Thoracic aorta endothelial cell (primary cell): ENCODE measurements around the gene ZFP30. TPM values are rescaled to one million over a fixed set of nuclear protein-coding genes. Genes with fewer than 3 reads are reported as not detected.

Experiments
- small RNA-seq: library from RNA; depleted of rRNA; stranded (forward); fragments of <200 nt; gene quantifications from one replicate; pipeline ENCODE3, GENCODE V24; 2012
- total RNA-seq: library from RNA; depleted of rRNA; stranded (reverse); fragments of >200 nt; gene quantifications from 2 replicates; pipeline ENCODE4 v1.2.3, GENCODE V29; 2012

The ZFP30 gene
- 16.9 and 19.9 TPM in 2 replicates for total RNA-seq

DNA sequence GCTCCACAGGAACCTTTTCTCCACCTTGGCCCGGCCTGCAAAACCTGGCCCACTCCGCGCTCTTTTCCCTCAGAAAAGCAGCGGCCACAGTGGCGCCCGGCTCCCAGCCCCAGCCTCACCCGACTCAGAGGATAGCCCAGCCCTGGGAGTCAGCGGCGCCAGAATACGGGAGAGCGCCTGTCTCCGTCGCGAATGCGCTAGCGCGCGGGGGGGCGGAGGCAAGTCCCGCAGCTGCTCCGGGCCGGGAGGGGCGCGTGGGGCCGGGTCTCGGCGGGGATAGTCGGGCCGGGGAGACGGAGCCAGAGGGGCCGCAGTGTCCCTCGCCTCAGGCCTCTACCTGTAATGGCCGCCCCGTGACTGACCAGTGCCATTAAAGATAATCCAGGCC lies at the start of gene ZFP30:
ZFP30 (minus strand) TSS at position 165 of the 388 bp plus-strand sequence. CDS start 7,643 bp downstream, outside the sequence.

DNA sequence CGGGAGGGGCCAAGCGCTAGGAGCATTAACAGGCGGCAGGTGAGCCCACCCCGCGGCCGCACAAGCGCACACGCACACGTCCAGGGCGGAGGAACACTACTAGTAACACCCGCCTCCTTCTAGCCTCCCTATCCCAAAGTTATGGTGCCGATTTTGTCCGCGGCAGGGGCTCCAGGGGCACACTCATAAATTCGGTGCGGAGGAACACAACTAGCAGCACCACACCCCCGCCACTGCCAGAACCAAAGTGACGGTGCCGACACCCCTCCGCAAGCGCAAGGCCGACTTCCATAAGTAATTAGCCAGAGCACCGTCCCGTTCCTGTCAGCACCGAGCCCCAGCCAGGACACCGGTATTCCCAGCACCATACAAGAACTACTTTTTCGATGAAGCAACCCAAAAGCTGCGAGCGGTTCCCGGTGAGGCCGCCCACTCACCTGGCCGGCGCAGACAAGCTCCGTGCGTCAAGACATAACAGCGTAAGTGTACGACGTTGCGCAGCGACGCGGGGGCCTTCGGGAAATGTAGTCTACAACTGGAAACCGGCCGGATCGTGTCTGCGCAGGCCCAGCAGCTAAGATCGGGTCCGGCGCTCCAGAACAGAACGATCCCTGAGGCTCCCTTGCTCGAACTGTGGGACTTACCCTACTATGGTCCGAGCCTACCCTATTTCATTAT lies 60.8 kb downstream of the ZFP30 start, which contains the start of the genes ZNF540 and ZNF571:
ZNF540 (plus strand) TSS at position 573 of the 678 bp plus-strand sequence. CDS start 3,572 bp downstream, outside the sequence.
ZNF571 (minus strand) TSS at position 489 of the 678 bp plus-strand sequence. CDS start 8,116 bp downstream, outside the sequence.

Small RNA genes within 50 kb of the gene (small RNA-seq; reads per million reads assigned to genes)
- gene SELENOKP1 = not detected

Other genes starting within 250 kb of the ZFP30 start
- 6.5 and 7.0 TPM in 2 replicates for gene ZNF569, start 188.0 kb downstream of the ZFP30 start, total RNA-seq
- gene ZNF570, start 186.1 kb downstream of the ZFP30 start, total RNA-seq = 5.5 and 7.0 TPM in 2 replicates
- 0.53 and 0.72 TPM in 2 replicates for gene ZNF793, start 148.5 kb downstream of the ZFP30 start, total RNA-seq
- 1.2 and 2.4 TPM in 2 replicates for gene ZNF571, start 60.7 kb downstream of the ZFP30 start, total RNA-seq
- 0.14 and 0.40 TPM in 2 replicates for gene ZNF540, start 60.6 kb downstream of the ZFP30 start, total RNA-seq
- 1.8 and 2.4 TPM in 2 replicates for gene ZNF607, start 64.3 kb upstream of the ZFP30 start, total RNA-seq
- gene ZNF573, start 124.1 kb upstream of the ZFP30 start, total RNA-seq = 6.2 and 9.7 TPM in 2 replicates